HL-60/S4 treated with retinoic acid at 250 ng/mL for 4 days and 3 days (cell line): ENCODE measurements around the gene NUDT1.
"Not testable (repeated sequence)": the region's sequence is repeated elsewhere in the genome, so short reads cannot be mapped to it uniquely, and the experiment has no call there.

Experiments used
- in situ Hi-C: fragments of 300-500 bp; cut with MboI; formaldehyde crosslinking; loops from 2 replicates; pipeline ENCODE4 v1.7.0; 2022; ENCODE audit warnings: low sequenced_read_pairs

Gene NUDT1

DNA sequence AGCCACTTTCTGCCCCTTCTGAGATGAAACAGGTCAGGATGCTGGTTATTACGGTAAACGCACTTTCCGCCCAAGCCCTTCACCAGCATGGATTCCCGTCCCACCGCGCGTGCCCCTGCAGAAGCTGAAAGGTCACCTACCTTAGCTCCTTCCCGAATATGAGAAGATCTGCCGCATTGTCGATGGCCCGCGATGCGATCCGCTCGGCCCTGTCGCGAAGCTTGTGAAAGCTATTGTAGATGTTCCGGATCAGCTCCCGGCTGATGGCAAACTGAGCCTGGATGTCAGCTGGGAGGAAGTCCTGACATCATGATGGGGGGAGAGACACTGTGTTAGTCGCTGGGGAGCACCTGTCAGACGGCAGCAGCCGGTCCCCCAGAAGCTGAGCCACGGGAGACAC, 22.1 kb downstream of the NUDT1 start:
- in situ Hi-C loops, result no loop called here

DNA sequence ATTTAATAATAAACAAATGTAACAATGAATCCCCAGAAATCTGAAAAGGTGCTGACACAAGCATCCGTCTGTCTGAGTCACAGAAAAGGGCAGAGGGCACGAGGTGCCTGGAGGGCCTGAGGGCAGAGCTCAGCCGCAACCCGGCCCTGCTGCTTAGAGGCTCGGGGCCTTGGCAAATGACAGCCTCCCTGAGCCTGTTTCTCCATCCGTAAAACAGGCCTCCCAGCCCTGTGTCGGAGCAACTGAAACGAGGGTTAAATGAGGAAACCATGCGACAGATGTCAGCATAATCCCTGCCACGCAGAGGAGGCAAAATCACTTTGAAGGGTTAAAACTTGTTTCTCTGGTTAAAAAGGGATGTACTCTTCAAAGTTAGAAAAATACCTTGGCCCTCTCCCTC, 24.9 kb downstream of the NUDT1 start:
- in situ Hi-C loops, result no loop called here

DNA sequence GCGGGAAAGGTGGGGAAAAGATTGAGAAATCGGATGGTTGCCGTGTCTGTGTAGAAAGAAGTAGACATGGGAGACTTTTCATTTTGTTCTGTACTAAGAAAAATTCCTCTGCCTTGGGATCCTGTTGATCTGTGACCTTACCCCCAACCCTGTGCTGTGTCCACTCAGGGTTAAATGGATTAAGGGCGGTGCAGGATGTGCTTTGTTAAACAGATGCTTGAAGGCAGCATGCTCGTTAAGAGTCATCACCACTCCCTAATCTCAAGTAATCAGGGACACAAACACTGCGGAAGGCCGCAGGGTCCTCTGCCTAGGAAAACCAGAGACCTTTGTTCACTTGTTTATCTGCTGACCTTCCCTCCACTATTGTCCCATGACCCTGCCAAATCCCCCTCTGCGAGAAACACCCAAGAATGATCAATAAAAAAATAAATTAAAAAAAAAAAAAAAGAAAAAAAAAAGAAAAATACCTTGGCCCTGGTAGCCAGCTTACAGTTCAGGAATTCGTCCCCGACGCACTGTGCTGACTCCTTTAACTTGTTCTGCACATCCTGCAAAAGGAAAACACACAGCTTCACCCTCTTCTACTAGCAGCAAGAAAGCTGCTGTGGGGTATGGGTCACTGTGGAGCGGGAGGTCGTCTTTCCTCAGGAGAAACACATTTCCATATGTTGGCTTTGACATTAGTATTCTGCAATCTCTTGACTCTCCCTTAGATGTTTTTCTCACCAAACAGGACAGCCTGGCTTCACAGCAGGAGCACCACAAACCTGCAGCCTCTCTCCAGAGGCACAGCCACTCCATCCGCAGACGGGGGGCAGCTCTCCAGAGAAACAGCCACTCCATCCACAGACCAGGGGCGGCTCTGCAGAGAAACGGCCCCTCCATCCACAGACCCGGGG, 27.3 kb downstream of the NUDT1 start:
- in situ Hi-C loops, result not testable (repeated sequence)

DNA sequence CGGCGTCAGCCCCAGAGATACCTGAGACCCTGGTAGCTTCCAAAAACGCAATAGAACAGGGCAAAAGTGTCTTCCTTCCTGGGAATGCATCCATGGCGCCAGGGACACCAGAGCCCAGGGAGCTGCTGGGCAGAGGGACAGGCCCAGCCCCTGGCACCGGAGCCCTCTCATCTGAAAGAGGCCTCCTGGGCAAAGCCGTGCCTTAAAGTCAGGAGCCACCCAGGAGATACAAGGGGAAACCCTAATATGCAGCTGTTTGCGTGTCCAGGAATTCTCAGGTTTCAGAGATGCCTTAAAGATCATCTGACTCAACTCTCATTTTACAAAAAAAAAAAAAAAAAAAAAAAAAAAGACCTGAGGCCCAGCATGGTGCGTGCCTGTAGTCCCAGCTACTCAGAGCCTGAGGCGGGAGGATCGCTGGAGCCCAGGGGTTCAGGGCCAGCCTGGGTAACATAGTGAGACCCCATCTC, 28.0 kb downstream of the NUDT1 start:
- in situ Hi-C loops, result no loop called here

DNA sequence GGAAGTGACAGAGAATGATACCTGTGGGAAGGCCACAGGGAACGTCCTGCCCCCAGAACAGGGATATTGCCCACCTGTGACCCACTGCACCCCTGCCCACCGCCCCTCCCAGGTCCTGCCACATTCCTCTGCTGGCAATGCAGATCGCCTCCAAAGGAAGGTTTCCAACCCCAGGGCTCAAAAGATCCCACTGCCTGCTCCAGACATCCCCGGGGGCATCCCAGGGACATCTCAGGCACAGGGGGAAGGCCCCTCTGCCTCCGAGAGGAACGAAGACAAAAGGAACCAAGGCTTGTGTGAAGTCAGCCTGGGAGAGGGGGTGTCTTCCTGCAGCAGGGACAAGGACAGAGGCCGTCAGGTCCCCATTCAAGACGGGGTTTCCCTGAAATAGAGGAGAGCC, 28.5 kb downstream of the NUDT1 start:
- in situ Hi-C loops, result no loop called here

DNA sequence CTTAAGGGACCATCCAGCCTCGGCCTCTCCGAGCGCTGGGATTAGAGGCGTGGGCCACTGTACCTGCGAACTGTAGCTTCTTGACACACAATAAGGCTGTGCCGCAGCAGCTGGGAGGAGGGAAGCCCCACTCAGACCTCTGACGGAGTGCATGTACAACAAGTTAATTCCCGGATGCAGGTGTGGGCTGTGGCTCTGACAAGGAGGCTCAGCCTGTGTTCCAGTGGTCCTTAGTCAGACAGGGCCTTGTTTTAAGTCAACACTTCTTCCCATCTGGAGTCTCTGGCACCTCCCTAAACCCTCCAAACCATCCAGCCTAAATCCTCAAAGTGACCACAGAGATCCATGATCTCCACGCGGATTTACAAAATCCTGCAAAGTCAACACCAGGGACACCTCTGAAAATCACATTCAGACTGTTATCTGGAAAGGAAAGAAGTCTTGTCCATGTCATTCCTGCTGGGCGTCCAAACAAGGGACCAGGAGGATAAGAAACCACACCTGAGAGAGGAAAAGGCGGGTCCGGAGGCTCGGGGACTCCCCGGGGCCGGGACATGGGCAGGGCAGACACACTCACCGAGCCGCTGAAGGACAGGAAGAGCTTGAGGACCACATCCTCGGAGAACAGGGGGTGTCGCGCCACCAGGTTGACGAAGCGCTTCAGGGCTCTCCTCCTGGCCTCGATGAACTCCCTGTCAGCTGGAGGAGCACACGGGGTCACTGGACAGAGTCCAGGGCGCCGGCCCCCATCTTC, 29.4 kb downstream of the NUDT1 start:
- in situ Hi-C loops, result no loop called here

DNA sequence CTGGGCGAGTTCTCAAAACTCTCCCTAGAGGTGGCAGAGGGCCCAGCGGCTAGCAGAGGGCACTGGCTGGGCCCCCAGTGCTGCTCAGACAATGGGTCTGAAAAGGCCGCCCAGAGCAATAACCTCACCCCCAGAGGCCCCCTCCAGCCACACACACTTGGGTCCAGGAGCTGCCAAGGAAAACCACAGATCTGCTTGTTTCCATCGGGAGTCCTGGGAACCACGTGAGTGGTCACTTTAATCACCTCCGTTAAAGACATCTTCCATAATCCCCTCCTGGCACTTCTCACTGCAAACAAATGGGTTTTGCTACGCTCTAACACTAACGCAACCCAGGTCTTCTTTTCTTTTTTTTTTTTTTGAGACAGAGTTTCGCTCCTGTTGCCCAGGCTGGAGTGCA, 30.0 kb downstream of the NUDT1 start:
- in situ Hi-C loops, result no loop called here

DNA sequence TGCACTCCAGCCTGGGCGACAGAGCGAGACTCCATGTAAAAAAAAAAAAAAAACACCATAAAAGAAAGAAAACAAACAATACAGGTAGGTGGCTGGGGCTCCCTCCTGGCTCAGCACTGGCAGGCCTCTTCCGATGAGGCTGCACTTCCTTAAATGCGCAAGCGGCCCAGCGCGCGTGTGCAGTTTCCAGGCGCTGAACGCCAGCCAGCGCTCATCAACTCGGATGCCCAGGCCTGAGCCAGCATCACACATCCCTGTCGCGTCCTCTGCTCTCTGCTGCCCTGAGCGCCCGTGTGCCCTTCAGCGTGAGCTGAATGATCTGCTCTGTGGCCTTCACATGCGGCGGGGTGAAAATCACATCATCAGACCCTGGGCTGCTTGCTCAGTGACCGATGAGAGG, 31.8 kb downstream of the NUDT1 start:
- in situ Hi-C loops, result no loop called here

DNA sequence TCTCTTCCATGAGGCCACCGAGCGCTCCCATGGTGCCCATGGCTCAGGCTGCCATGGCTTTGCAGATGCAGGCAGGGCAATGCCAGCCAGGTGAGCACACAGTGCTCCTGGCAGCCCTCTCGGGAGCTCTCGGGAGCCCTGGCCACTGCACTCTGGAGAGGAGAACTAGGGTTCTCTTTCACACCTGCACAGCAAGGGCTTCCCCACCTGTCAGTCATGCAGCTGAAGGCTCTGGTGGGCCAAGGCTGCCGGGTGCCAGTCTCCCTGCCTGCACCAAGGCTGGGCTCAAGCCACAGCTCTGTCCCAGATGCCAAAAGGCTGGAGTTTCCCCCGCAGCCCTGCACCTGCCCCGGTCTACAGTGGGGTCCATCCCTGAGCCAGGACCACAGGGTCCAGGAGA, 32.6 kb downstream of the NUDT1 start:
- in situ Hi-C loops, result no loop called here

DNA sequence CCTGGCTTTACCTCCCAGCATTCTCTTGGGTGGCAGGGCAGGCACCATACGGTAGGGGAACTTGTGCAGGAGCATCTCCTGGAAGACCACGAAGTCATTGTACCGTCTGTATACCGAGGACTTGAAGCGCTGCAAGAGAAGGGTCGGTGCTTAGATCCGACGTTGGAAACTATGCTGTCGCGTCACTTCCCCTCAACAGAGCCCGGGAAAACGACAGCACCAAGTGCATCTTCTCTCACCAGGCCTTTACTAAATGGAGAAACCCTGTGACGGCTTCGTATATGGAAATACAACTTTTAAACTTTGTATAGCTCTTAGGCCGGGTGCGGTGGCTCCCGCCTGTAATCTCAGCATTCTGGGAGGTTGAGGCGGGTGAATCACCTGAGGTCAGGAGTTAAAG, 33.1 kb downstream of the NUDT1 start:
- in situ Hi-C loops, result no loop called here

DNA sequence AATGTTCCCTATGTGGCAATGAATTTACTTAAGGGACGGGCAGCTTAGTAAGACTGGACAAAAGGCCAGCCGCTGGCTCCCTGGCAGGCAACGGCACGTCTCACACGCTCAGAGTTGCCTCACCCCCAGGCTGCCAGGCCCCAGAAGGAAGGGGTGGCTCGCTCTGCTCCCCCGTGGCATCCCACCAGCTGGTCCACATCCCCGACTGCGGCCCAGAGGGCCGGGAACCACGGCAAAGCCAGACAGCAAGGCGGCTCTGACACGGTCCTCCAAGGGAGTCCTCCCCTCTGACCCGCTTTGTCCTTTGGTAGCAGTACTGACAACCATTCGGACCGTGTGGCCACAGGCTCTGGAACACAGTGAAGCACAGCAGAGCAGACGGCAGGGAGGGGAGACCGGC, 34.1 kb downstream of the NUDT1 start:
- in situ Hi-C loops, result no loop called here

DNA sequence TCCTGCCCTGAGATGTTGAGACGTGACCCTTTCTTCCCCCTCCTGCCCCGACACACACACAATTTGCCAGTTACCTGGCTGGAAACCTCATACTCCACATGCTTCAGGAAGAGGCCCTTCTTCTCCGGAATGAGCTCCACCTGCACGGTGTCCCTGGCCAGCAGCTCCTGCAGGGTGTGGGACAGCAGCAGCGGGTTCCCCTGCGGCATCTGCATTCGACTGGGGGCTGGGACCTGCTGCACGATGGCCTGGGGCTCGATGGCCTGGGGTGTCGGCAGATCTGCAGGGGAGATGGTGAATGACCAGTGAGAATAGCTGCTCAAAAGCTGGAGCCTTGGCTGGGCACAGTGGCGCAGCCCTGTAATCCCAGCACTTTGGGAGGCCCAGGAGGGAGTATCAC, 36.0 kb downstream of the NUDT1 start:
- in situ Hi-C loops, result no loop called here

DNA sequence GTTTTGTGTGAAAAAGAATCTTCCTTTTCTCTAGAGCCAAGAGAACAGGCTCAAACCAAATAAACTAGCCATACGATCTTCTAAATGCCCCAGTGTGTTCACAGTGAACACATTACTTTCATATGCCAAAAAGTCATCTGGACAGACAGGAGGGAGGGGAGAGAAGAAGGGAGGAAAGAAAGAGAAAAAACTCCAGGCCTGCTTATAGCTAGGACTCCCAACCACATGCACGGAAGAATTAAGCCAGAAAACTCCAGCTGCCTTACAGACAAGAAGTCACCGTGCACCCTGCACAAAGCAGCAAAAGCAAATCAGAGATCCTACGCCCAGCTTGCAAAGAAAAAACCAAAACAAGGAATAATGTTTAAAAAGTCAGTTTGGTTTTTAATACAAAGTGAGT, 37.9 kb downstream of the NUDT1 start:
- in situ Hi-C loops, result no loop called here

DNA sequence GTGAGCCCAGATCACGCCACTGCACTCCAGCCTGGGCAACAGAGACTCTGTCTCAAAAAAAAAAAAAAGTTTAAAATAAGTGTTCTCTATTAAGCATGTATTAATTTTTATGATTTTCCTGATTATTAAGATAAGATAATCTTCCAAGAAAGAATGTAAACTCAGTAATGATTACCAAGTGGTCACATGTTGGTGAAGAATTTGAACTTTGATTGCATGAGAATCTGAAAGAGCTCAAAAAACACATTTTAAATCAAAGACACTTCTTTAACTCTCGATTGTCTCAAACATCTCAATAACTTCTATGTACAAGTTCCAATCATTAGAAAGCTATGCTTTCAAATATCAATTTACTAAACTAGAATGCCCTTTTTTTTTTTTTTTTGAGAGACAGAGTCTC, 38.4 kb downstream of the NUDT1 start:
- in situ Hi-C loops, result no loop called here

DNA sequence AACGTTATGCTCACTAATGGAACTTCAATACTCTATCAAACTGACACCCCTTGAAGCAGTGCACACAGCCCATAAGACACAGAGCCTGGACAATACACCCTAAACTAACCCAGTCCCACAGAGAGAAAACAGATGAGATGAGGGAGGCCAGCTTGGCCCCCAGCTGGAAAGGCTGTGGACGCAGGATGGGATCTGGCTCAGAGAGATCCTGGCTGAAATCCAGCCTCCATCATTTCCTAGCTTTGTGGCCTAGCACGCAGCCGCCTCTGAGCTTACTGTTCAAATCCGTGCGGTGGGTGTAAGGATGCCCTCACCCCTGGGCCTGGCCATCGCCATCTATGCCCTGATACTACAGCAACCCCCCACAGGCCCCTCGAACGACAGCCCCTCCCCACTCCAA, 39.5 kb downstream of the NUDT1 start:
- in situ Hi-C loops, result no loop called here

DNA sequence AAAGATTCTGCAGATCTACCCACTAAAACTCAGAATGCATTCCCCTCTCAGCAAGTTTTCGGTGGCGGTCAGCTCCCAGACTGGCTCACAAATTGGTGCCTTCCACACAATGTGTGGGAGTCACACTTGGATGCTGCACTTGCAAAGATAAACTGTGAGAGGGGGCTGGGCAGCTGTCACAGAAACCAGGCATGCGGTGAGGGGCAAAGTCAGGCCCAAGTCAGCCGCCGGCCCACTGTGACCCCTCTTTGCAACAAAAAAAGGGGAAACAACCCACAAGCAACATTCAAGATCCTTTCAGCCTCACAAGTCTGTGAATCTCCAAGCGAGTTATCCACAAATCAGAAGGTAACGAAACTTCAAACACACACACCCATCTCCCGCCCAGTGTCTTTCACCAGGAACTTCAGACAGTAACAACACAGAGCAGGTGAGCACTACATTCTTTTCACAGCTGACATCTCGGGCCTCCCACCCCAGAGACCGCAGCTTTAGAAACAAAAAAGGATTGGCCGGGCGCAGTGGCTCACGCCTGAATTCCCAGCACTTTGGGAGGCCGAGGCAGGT, 40.2 kb downstream of the NUDT1 start:
- in situ Hi-C loops, result no loop called here

DNA sequence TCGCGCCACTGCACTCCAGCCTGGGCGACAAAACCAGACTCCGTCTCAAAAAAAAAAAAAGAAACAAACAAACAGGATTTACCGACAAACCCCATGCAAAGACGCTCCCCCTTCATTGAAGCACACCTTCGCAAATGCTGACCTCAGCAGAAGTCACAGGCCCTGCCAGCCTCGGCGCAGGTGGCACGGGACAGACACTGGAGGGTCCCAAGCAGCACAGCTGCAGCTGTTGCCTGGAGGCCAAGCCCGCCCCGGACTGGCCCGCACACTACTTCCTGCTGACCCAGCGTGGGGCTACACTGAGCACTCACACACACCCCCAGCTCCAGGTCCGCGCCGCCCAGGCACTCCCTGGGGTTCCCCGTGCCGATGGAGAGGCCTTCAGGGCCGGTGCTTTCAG, 41.0 kb downstream of the NUDT1 start:
- in situ Hi-C loops, result no loop called here

DNA sequence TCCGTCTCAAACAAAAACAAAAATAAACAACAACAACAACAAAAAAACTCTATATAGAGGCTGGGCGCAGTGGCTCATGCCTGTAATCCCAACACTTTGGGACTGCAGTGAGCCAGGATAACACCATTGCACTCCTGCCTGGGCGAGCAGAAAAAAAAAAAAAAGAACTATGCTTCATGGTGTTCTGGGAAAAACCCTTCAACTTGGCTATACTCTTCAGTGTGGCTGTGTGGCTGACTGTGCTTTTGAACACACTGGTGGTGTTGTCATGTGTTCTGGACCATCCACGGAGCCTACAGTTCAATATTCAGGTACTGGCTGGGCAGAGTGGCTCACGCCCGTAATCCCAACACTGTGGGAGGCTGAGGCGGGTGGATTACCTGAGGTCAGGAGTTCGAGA, 45.7 kb downstream of the NUDT1 start:
- in situ Hi-C loops, result no loop called here

DNA sequence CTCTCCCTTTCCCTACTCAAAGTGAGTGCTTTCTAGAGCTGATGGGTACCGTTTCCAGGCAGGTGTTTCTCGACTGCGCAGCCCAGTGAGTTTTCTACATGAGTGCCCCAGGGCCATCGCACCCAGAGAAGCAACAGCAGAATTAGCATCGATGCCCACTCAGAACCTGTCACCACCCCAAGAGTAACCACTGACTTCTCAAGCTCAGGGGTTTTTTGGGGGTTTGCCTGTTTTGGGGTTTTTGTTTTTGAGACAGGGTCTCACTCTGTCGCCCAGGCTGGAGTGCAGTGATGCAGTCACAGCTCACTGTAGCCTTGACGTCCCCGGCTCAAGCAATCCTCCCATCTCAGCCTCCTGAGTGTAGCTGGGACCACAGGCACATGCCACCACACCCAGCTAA, 46.5 kb downstream of the NUDT1 start:
- in situ Hi-C loops, result no loop called here

DNA sequence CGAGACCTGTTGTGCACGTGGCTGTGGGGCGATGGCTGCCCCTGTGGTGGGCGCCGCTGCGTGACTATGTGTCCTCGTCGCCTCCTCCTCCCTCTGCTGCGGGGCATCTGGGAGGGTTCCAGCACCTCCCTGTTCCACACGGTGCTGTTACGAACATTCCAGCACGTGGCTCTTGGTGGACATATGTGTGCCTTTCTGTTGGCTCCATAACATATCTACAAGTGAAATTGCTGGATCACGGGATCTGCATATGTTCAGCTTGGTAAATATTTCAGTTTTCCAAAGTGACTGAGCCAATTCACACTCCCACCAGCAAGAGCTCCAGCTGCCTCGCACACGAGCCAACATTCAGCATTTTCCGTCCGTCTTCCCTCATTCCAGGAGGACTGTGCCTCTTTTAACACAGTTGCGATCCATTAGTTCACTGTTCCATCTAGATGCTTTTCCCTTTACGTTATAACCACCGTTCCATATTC, 47.1 kb downstream of the NUDT1 start:
- in situ Hi-C loops, result no loop called here

DNA sequence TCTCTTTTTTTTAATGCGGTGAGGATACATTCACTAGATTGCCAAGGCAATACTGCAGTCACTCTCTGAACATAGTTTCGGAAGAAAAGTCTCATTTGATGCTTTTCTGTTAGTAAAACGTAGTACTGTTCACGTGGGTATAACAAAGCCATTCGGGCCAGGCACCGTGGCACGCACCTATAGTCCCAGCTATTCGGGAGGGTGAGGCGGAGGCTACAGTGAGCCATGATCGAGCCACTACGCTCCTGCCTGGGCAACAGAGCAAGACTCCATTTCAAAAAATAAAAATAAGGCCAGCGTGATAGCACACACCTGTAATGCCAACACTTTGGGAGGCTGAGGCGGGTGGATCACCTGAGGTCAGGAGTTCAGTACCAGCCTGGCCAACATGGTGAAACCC, 47.6 kb downstream of the NUDT1 start:
- in situ Hi-C loops, result no loop called here

DNA sequence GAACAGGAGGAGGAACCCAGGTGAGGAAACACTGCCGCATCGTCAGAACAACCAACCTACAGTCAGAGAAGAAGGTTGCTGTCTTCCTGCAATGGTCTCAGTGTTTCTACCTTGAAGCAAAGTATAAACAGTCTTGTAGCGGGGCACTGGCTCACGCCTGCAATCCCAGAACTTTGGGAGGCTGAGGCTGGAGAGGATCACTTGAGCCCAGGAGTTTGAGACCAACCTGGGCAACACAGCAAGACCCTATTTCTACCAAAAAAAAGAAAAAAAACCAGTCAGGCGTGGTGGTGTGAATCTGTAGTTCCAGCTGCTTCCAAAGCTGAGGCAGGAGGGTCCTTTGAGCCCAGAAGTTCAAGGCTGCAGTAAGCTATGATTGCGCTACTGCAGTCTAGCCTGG, 48.9 kb downstream of the NUDT1 start:
- in situ Hi-C loops, result no loop called here
